Gastrocnemius medialis (tissue), 4 donors: ENCODE results near the gene PRKG1.

Experiments used
- POLR2A ChIP-seq, 2 donors: fragments of 450-650 bp; IDR thresholded peaks; one replicate each; pipeline ENCODE4 v1.6.1; 2017; ENCODE audit warnings: antibody characterized with exemption in 2 of 2, mild to moderate bottlenecking in 2 of 2, moderate library complexity in 2 of 2
- TF ChIP-seq, protein P1 (sequence below), 5 experiments: fragments of 450-650 bp in 3 of 5; fragments of 200-600 bp in 2 of 5; sonication (generic) in 2 of 5; IDR thresholded peaks in 4 of 5; conservative IDR thresholded peaks in 1 of 5; 1 replicate in 4 of 5; 2 replicates in 1 of 5; pipeline ENCODE4 v1.5.1; 2016 to 2019; ENCODE audit warnings: antibody characterized with exemption in 5 of 5, mild to moderate bottlenecking in 3 of 5, moderate library complexity in 3 of 5

DNA sequence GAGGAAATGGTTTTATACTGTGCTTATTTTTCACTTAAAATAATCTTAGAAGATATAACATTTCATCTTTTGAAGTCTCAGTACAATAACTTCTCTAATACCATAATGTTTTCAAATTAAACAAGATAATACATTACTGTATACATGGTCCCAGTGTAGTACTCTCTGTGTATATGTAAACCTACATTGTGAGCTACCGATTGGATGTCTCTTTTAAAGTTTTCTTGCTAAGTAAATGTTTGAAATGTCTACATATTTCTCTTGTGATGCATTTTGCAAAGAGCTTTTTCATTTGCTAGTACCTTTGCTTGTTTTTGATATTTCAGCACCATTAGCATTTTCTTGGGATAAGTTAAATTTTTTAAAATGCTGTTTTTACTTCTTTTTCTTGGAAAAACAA, 94.8 kb downstream of the PRKG1 start:
- no peak for TF ChIP-seq POLR2A (IDR thresholded peaks at IDR 0.05)
- TF ChIP-seq, protein P1, sequence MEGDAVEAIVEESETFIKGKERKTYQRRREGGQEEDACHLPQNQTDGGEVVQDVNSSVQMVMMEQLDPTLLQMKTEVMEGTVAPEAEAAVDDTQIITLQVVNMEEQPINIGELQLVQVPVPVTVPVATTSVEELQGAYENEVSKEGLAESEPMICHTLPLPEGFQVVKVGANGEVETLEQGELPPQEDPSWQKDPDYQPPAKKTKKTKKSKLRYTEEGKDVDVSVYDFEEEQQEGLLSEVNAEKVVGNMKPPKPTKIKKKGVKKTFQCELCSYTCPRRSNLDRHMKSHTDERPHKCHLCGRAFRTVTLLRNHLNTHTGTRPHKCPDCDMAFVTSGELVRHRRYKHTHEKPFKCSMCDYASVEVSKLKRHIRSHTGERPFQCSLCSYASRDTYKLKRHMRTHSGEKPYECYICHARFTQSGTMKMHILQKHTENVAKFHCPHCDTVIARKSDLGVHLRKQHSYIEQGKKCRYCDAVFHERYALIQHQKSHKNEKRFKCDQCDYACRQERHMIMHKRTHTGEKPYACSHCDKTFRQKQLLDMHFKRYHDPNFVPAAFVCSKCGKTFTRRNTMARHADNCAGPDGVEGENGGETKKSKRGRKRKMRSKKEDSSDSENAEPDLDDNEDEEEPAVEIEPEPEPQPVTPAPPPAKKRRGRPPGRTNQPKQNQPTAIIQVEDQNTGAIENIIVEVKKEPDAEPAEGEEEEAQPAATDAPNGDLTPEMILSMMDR (IDR thresholded peaks at IDR 0.05 in 4 of 5, conservative IDR thresholded peaks at IDR 0.05 in 1 of 5), result no peak
